Measurements from ENCODE around the gene COPRS. TPM values are rescaled to one million over a fixed set of nuclear protein-coding genes. Genes with fewer than 3 reads are reported as not detected.

The COPRS gene
- total RNA-seq, 4 donors from 2014 or later = 36.5 to 114 (median 58.1) TPM

- Histone ChIP-seq H3K9me3 (no peaks in the 10 kb centered on the region), H3K27ac (no peak overlapping the region), H3K27me3 (no peaks in the 10 kb centered on the region), H3K4me1 (no peaks in the 10 kb centered on the region), H3K36me3 (no peaks in the 10 kb centered on the region), H3K4me3 (no peak overlapping the region)
- intact Hi-C loops (cut with DNase I; ENCODE audit: low total_unique reads) = no loop called here
- no peak for DNase-seq
- TF ChIP-seq, protein P1, sequence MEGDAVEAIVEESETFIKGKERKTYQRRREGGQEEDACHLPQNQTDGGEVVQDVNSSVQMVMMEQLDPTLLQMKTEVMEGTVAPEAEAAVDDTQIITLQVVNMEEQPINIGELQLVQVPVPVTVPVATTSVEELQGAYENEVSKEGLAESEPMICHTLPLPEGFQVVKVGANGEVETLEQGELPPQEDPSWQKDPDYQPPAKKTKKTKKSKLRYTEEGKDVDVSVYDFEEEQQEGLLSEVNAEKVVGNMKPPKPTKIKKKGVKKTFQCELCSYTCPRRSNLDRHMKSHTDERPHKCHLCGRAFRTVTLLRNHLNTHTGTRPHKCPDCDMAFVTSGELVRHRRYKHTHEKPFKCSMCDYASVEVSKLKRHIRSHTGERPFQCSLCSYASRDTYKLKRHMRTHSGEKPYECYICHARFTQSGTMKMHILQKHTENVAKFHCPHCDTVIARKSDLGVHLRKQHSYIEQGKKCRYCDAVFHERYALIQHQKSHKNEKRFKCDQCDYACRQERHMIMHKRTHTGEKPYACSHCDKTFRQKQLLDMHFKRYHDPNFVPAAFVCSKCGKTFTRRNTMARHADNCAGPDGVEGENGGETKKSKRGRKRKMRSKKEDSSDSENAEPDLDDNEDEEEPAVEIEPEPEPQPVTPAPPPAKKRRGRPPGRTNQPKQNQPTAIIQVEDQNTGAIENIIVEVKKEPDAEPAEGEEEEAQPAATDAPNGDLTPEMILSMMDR (IDR thresholded peaks at IDR 0.05) = no peak
- no peak for TF ChIP-seq POLR2A (IDR thresholded peaks at IDR 0.05)
Observed at GRCh38 chr17:31808521-31809050, 50.5 kb downstream of the COPRS start.

GRCh38 chr17:31807846-31808245 lies 51.2 kb downstream of the COPRS start:
- Histone ChIP-seq H3K36me3 (no peaks in the 10 kb centered on the region), H3K27me3 (no peaks in the 10 kb centered on the region), H3K9me3 (no peaks in the 10 kb centered on the region), H3K4me3 (no peak overlapping the region), H3K27ac (no peak overlapping the region), H3K4me1 (no peaks in the 10 kb centered on the region)
- TF ChIP-seq, protein P1 (IDR thresholded peaks at IDR 0.05) = no peak
- no peak for TF ChIP-seq POLR2A (IDR thresholded peaks at IDR 0.05)
- intact Hi-C loops (cut with DNase I; ENCODE audit: low total_unique reads) = no loop called here
- DNase-seq = no peak

DNA sequence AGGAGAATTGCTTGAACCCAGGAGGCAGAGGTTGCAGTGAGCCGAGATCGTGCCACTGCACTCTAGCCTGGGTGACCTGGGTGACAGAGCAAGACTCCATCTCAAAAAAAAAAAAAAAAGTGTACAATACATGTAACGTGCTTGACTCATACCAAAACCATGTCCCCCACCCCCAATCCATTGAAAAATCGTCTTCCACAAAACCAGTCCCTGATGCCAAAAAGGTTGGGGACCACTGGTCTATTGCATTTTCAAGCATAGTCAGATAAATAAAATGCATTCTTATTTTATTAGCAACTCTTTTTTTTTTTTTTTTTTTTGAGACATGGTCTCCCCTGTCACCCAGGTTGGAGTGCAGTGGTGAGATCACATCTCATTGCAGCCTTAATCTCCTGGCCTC lies 52.1 kb downstream of the COPRS start:
- H3K4me3 ChIP-seq = no peak overlapping the region
- H3K36me3 ChIP-seq = no peaks in the 10 kb centered on the region
- intact Hi-C loops (cut with DNase I; ENCODE audit: low total_unique reads) = no loop called here
- no peak for DNase-seq
- H3K27me3 ChIP-seq = no peaks in the 10 kb centered on the region
- no peak for TF ChIP-seq POLR2A (IDR thresholded peaks at IDR 0.05)
- TF ChIP-seq, protein P1 (IDR thresholded peaks at IDR 0.05) = no peak
- H3K9me3 ChIP-seq = no peaks in the 10 kb centered on the region
- H3K4me1 ChIP-seq = no peaks in the 10 kb centered on the region
- no peak overlapping the region for H3K27ac ChIP-seq

- no peak for TF ChIP-seq POLR2A (IDR thresholded peaks at IDR 0.05)
- TF ChIP-seq, protein P1 (IDR thresholded peaks at IDR 0.05) = no peak
- H3K4me1 ChIP-seq = no peaks in the 10 kb centered on the region
- H3K36me3 ChIP-seq = no peaks in the 10 kb centered on the region
- no peak overlapping the region for H3K27ac ChIP-seq
- no peaks in the 10 kb centered on the region for H3K9me3 ChIP-seq
- H3K4me3 ChIP-seq = no peak overlapping the region
- DNase-seq = no peak
- no peaks in the 10 kb centered on the region for H3K27me3 ChIP-seq
- intact Hi-C loops (cut with DNase I; ENCODE audit: low total_unique reads) = no loop called here
Observed at GRCh38 chr17:31803494-31804213, 55.4 kb downstream of the COPRS start.

GRCh38 chr17:31802502-31802901 lies 56.5 kb downstream of the COPRS start:
- Histone ChIP-seq H3K4me3 (no peak overlapping the region), H3K4me1 (no peaks in the 10 kb centered on the region), H3K36me3 (no peaks in the 10 kb centered on the region), H3K27me3 (no peaks in the 10 kb centered on the region), H3K27ac (no peak overlapping the region), H3K9me3 (no peaks in the 10 kb centered on the region)
- intact Hi-C loops (cut with DNase I; ENCODE audit: low total_unique reads) = no loop called here
- TF ChIP-seq, protein P1 (IDR thresholded peaks at IDR 0.05) = no peak
- no peak for TF ChIP-seq POLR2A (IDR thresholded peaks at IDR 0.05)
- DNase-seq = no peak
